GM23338 (cell line): ENCODE results near the gene PIGU. TPM values are rescaled to one million over a fixed set of nuclear protein-coding genes. Genes with fewer than 3 reads are reported as not detected.

Source experiments
- ATAC-seq: fragments of 200-7000 bp; cut with Tn5 transposase; 3 replicates; pipeline ENCODE4 v1.9.1; 2020
- DNase-seq: peaks from one replicate; pipeline ENCODE4 v3.0.0-alpha.2; 2015; ENCODE audit warnings: low spot score
- H2AFZ ChIP-seq: fragments of 200-600 bp; sonication (generic); 2 replicates; pipeline ENCODE4 v1.8.0; 2016; ENCODE audit warnings: antibody characterized with exemption, mild to moderate bottlenecking, moderate library complexity
- H3F3A ChIP-seq: fragments of 200-600 bp; sonication (generic); replicated peaks from 2 replicates; pipeline ENCODE4 v1.8.0; 2017; ENCODE audit warnings: antibody characterized with exemption, mixed run types, low read depth
- H3K27ac ChIP-seq: fragments of 200-600 bp; sonication (generic); 2 replicates; pipeline ENCODE4 v1.6.1; 2016; ENCODE audit warnings: low read depth
- H3K27me3 ChIP-seq: fragments of 200-600 bp; sonication (generic); 2 replicates; pipeline ENCODE4 v1.8.0; 2016; ENCODE audit warnings: mild to moderate bottlenecking, mixed run types, moderate library complexity; ENCODE audit not compliant: insufficient read depth
- H3K36me3 ChIP-seq: fragments of 200-600 bp; sonication (generic); 2 replicates; pipeline ENCODE4 v1.8.0; 2016; ENCODE audit warnings: mild to moderate bottlenecking; ENCODE audit not compliant: insufficient read depth
- H3K4me1 ChIP-seq: fragments of 200-600 bp; sonication (generic); 2 replicates; pipeline ENCODE4 v1.8.0; 2016; ENCODE audit warnings: mild to moderate bottlenecking, moderate library complexity; ENCODE audit not compliant: insufficient read depth
- H3K4me2 ChIP-seq: fragments of 200-600 bp; sonication (generic); 2 replicates; pipeline ENCODE4 v1.7.1; 2017; ENCODE audit warnings: mixed run types
- H3K4me3 ChIP-seq: fragments of 200-600 bp; sonication (generic); 2 replicates; pipeline ENCODE4 v1.6.1; 2016; ENCODE audit warnings: mixed run types
- H3K79me2 ChIP-seq: fragments of 200-600 bp; sonication (generic); replicated peaks from 2 replicates; pipeline ENCODE4 v1.8.0; 2017; ENCODE audit warnings: mild to moderate bottlenecking; ENCODE audit not compliant: insufficient read depth
- H3K9me2 ChIP-seq: fragments of 200-600 bp; sonication (generic); 2 replicates; pipeline ENCODE4 v1.8.0; 2017; ENCODE audit not compliant: insufficient read depth
- H4K20me1 ChIP-seq: fragments of 200-600 bp; sonication (generic); replicated peaks from 2 replicates; pipeline ENCODE4 v1.8.0; 2017; ENCODE audit warnings: mild to moderate bottlenecking; ENCODE audit not compliant: insufficient read depth
- H3K27ac Mint-ChIP-seq: 2 replicates; pipeline ENCODE4 v1.8.0; 2020; ENCODE audit warnings: inconsistent platforms, mild to moderate bottlenecking, moderate library complexity, mixed read lengths
- H3K27me3 Mint-ChIP-seq: 3 replicates; pipeline ENCODE4 v1.8.0; 2022; ENCODE audit warnings: low read depth, mild to moderate bottlenecking, moderate library complexity, mixed read lengths, inconsistent platforms; ENCODE audit not compliant: insufficient read depth, poor library complexity
- H3K36me3 Mint-ChIP-seq: 3 replicates; pipeline ENCODE4 v1.8.0; 2021; ENCODE audit warnings: low read depth, mild to moderate bottlenecking, inconsistent platforms, moderate library complexity, mixed read lengths
- H3K4me1 Mint-ChIP-seq: 3 replicates; pipeline ENCODE4 v1.8.0; 2020; ENCODE audit warnings: mild to moderate bottlenecking, inconsistent platforms, mixed read lengths
- H3K4me3 Mint-ChIP-seq: 3 replicates; pipeline ENCODE4 v1.8.0; 2021; ENCODE audit warnings: moderate library complexity, mild to moderate bottlenecking, inconsistent platforms, mixed read lengths
- H3K9me3 Mint-ChIP-seq: 3 replicates; pipeline ENCODE4 v1.8.0; 2020; ENCODE audit warnings: moderate library complexity, mild to moderate bottlenecking, inconsistent platforms, mixed read lengths
- CREB1 ChIP-seq: fragments of 250-450 bp; sonication (Bioruptor Pico); IDR thresholded peaks from 2 replicates; pipeline ENCODE4 v1.5.0; 2020; ENCODE audit warnings: low read depth, mild to moderate bottlenecking, moderate library complexity
- CTCF ChIP-seq, 2 experiments: fragments of 200-600 bp in 1 of 2; sonication (generic) in 1 of 2; conservative IDR thresholded peaks; 2 replicates each; pipeline versions ENCODE4 v1.5.1 to v1.6.1; 2016 to 2017; ENCODE audit warnings: antibody characterized with exemption in 2 of 2, low read depth in 2 of 2, mild to moderate bottlenecking in 2 of 2, moderate library complexity in 1 of 2
- ETS1 ChIP-seq: IDR thresholded peaks from 2 replicates; pipeline ENCODE4 v1.6.1; 2016; ENCODE audit warnings: antibody characterized with exemption
- EZH2 ChIP-seq: fragments of 200-600 bp; sonication (generic); IDR thresholded peaks from one replicate; pipeline ENCODE4 v1.8.0; 2017; ENCODE audit warnings: antibody characterized with exemption, mild to moderate bottlenecking, low read depth; ENCODE audit not compliant: unreplicated experiment
- EZH2phosphoT487 ChIP-seq: fragments of 200-600 bp; sonication (generic); IDR thresholded peaks from one replicate; pipeline ENCODE4 v1.8.1; 2018; ENCODE audit warnings: antibody characterized with exemption; ENCODE audit not compliant: unreplicated experiment
- JUNB ChIP-seq: IDR thresholded peaks from one replicate; pipeline ENCODE4 v1.6.1; 2016; ENCODE audit warnings: antibody characterized with exemption; ENCODE audit not compliant: unreplicated experiment
- NANOG ChIP-seq: IDR thresholded peaks from 2 replicates; pipeline ENCODE4 v1.6.1; 2016; ENCODE audit warnings: antibody characterized with exemption, borderline replicate concordance
- POLR2AphosphoS5 ChIP-seq: IDR thresholded peaks from 2 replicates; pipeline ENCODE4 v1.6.1; 2016; ENCODE audit warnings: antibody characterized with exemption, low read depth
- REST ChIP-seq: IDR thresholded peaks from one replicate; pipeline ENCODE4 v1.6.1; 2018; ENCODE audit warnings: antibody characterized with exemption; ENCODE audit not compliant: unreplicated experiment
- STAT1 ChIP-seq: IDR thresholded peaks from one replicate; pipeline ENCODE4 v1.6.1; 2016; ENCODE audit warnings: antibody characterized with exemption; ENCODE audit not compliant: unreplicated experiment
- ZNF114 ChIP-seq: fragments of 250-450 bp; sonication (Bioruptor Pico); IDR thresholded peaks from 2 replicates; pipeline ENCODE4 v1.5.0; 2020; ENCODE audit warnings: mild to moderate bottlenecking, moderate library complexity
- ZNF331 ChIP-seq: fragments of 250-450 bp; sonication (Bioruptor Pico); IDR thresholded peaks from 2 replicates; pipeline ENCODE4 v1.5.0; 2020; ENCODE audit warnings: low read depth, mild to moderate bottlenecking, moderate library complexity
- ZNF462 ChIP-seq: fragments of 250-450 bp; sonication (Bioruptor Pico); IDR thresholded peaks from 2 replicates; pipeline ENCODE4 v1.5.0; 2020; ENCODE audit warnings: mild to moderate bottlenecking, moderate library complexity
- polyA plus RNA-seq: library from polyadenylated mRNA; unstranded; fragments of >200 nt; fragmentation: Nextera tagmentation; extraction: Ambion mirVana; gene quantifications from 2 replicates; pipeline ENCODE4 v1.2.1, GENCODE V29; 2016
- total RNA-seq: library from RNA; depleted of rRNA; stranded (reverse); fragments of >200 nt; shearing (Covaris generic); gene quantifications from 2 replicates; pipeline ENCODE4 v1.2.3, GENCODE V29; 2014

Gene PIGU
- total and polyA plus RNA-seq, 2 experiments from 2014 or later = 24.3 to 28.9 TPM

GRCh38 chr20:34553366-34553867, 123.5 kb downstream of the PIGU start:
- Histone ChIP-seq H3K36me3 (no peaks in the 10 kb centered on the region), H3K4me2 (no peak overlapping the region), H2AFZ (no peak overlapping the region), H3K4me3 (no peak overlapping the region), H3K27me3 (peaks cover 6% of the 10 kb centered on the region; the same call in 1 of the 2 replicates), H3K79me2 (no peaks in the 10 kb centered on the region), H3K27ac (no peak overlapping the region), H4K20me1 (no peaks in the 10 kb centered on the region), H3K4me1 (peaks cover 3% of the 10 kb centered on the region; the same call in 1 of the 2 replicates), H3F3A (no peaks in the 10 kb centered on the region), H3K9me2 (no peaks in the 10 kb centered on the region)
- peaks cover 8% of the 10 kb centered on the region for H3K27me3 Mint-ChIP-seq
- no peak overlapping the region for H3K4me3 Mint-ChIP-seq
- H3K36me3 Mint-ChIP-seq = no peaks in the 10 kb centered on the region
- H3K4me1 Mint-ChIP-seq = peaks cover 12% of the 10 kb centered on the region
- H3K27ac Mint-ChIP-seq = no peak overlapping the region
- DNase-seq (no peak), ATAC-seq (no peak)
- no peaks in the 10 kb centered on the region for H3K9me3 Mint-ChIP-seq
- TF ChIP-seq REST (no peak), JUNB (no peak), NANOG (no peak), ZNF462 (CRISPR knock-in tag) (no peak), STAT1 (no peak), CTCF (conservative IDR thresholded peaks at IDR 0.05; ENCODE audit: low read depth in 2 of 2) (no peak), ZNF331 (no peak), EZH2phosphoT487 (no peak), CREB1 (CRISPR knock-in tag) (no peak), ETS1 (no peak), EZH2 (no peak), POLR2AphosphoS5 (no peak), ZNF114 (CRISPR knock-in tag) (no peak)
